H1 (cell line): ENCODE data around the gene GUCY1A1. TPM values are rescaled to one million over a fixed set of nuclear protein-coding genes. Genes with fewer than 3 reads are reported as not detected.

Source experiments
- CBX8 ChIP-seq: fragments of 300-800, 300-1000 bp; sonication (generic); IDR thresholded peaks from 2 replicates; pipeline ENCODE4 v1.7.1; 2016; ENCODE audit warnings: low read depth, low read length, borderline replicate concordance
- polyA plus RNA-seq, 7 experiments: library from polyadenylated mRNA; depleted of rRNA in 3 of 7; stranded (reverse) in 5 of 7; unstranded in 2 of 7; fragments of >200 nt in 5 of 7; fragments of 200-250 nt in 2 of 7; gene quantifications; 1 replicate in 5 of 7; 2 replicates in 1 of 7; 4 replicates in 1 of 7; pipeline versions ENCODE4 v1.2.1 to v1.2.3, GENCODE V29; 2011 to 2013; ENCODE audit warnings: missing spikeins in 2 of 7, mixed read lengths in 2 of 7
- total RNA-seq: library from RNA; stranded (reverse); fragmentation: NEBNext Ultra II Directional; extraction: Animal tissue kit (Norgen Biotek cat#: 25700); gene quantifications from 2 replicates; pipeline ENCODE4 v1.2.1, GENCODE V29; 2021
- TF ChIP-seq, protein P1 (sequence below): fragments of 300-600 bp; sonication (generic); IDR thresholded peaks from 2 replicates; pipeline ENCODE4 v1.7.1; 2012; ENCODE audit warnings: low read length, moderate library complexity, mild to moderate bottlenecking, inconsistent platforms; ENCODE audit not compliant: insufficient replicate concordance

The GUCY1A1 gene
- total and polyA plus RNA-seq, 2 of the 8 experiments (the other 6 are each of a cell fraction or from before 2014, with no cell fraction given): not detected

DNA sequence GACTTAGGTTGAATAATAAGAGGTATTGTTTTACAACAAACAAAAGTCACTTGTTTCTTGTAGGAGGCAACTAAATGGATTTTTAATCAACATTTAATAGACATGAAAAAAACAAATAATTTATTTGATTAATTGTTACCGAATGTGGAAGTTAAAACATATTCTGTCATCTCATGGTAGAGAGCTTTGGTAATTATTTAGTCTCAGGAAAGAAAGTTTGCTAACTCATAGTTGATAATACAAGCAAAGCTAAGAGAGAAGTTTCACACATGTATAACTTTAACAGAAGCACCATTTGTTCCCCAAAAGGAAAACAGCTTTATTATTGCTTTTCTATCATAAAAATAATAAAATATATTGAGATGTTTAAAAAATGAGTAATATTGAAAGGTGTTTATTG, 44.9 kb downstream of the GUCY1A1 start (continued):
- TF ChIP-seq, protein P1, sequence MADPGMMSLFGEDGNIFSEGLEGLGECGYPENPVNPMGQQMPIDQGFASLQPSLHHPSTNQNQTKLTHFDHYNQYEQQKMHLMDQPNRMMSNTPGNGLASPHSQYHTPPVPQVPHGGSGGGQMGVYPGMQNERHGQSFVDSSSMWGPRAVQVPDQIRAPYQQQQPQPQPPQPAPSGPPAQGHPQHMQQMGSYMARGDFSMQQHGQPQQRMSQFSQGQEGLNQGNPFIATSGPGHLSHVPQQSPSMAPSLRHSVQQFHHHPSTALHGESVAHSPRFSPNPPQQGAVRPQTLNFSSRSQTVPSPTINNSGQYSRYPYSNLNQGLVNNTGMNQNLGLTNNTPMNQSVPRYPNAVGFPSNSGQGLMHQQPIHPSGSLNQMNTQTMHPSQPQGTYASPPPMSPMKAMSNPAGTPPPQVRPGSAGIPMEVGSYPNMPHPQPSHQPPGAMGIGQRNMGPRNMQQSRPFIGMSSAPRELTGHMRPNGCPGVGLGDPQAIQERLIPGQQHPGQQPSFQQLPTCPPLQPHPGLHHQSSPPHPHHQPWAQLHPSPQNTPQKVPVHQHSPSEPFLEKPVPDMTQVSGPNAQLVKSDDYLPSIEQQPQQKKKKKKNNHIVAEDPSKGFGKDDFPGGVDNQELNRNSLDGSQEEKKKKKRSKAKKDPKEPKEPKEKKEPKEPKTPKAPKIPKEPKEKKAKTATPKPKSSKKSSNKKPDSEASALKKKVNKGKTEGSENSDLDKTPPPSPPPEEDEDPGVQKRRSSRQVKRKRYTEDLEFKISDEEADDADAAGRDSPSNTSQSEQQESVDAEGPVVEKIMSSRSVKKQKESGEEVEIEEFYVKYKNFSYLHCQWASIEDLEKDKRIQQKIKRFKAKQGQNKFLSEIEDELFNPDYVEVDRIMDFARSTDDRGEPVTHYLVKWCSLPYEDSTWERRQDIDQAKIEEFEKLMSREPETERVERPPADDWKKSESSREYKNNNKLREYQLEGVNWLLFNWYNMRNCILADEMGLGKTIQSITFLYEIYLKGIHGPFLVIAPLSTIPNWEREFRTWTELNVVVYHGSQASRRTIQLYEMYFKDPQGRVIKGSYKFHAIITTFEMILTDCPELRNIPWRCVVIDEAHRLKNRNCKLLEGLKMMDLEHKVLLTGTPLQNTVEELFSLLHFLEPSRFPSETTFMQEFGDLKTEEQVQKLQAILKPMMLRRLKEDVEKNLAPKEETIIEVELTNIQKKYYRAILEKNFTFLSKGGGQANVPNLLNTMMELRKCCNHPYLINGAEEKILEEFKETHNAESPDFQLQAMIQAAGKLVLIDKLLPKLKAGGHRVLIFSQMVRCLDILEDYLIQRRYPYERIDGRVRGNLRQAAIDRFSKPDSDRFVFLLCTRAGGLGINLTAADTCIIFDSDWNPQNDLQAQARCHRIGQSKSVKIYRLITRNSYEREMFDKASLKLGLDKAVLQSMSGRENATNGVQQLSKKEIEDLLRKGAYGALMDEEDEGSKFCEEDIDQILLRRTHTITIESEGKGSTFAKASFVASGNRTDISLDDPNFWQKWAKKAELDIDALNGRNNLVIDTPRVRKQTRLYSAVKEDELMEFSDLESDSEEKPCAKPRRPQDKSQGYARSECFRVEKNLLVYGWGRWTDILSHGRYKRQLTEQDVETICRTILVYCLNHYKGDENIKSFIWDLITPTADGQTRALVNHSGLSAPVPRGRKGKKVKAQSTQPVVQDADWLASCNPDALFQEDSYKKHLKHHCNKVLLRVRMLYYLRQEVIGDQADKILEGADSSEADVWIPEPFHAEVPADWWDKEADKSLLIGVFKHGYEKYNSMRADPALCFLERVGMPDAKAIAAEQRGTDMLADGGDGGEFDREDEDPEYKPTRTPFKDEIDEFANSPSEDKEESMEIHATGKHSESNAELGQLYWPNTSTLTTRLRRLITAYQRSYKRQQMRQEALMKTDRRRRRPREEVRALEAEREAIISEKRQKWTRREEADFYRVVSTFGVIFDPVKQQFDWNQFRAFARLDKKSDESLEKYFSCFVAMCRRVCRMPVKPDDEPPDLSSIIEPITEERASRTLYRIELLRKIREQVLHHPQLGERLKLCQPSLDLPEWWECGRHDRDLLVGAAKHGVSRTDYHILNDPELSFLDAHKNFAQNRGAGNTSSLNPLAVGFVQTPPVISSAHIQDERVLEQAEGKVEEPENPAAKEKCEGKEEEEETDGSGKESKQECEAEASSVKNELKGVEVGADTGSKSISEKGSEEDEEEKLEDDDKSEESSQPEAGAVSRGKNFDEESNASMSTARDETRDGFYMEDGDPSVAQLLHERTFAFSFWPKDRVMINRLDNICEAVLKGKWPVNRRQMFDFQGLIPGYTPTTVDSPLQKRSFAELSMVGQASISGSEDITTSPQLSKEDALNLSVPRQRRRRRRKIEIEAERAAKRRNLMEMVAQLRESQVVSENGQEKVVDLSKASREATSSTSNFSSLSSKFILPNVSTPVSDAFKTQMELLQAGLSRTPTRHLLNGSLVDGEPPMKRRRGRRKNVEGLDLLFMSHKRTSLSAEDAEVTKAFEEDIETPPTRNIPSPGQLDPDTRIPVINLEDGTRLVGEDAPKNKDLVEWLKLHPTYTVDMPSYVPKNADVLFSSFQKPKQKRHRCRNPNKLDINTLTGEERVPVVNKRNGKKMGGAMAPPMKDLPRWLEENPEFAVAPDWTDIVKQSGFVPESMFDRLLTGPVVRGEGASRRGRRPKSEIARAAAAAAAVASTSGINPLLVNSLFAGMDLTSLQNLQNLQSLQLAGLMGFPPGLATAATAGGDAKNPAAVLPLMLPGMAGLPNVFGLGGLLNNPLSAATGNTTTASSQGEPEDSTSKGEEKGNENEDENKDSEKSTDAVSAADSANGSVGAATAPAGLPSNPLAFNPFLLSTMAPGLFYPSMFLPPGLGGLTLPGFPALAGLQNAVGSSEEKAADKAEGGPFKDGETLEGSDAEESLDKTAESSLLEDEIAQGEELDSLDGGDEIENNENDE: no peak
- no peak for TF ChIP-seq CBX8
